Osteoblast (primary cell): ENCODE data around the gene TXLNG. TPM values are rescaled to one million over a fixed set of nuclear protein-coding genes. Genes with fewer than 3 reads are reported as not detected.

ENCODE experiments used
- DNase-seq: peaks from one replicate; pipeline ENCODE4 v3.0.0; 2011; ENCODE audit warnings: low spot score, mixed read lengths; ENCODE audit not compliant: insufficient read length; ENCODE audit errors: missing footprints
- H2AFZ ChIP-seq: 2 replicates; pipeline ENCODE4 v1.6.0; 2011; ENCODE audit warnings: mild to moderate bottlenecking, low read length
- H3K27ac ChIP-seq: 2 replicates; pipeline ENCODE4 v1.5.1; 2011; ENCODE audit warnings: mild to moderate bottlenecking, low read depth, low read length, moderate library complexity
- H3K27me3 ChIP-seq: 2 replicates; pipeline ENCODE4 v1.6.0; 2012; ENCODE audit warnings: mild to moderate bottlenecking, control low read depth, inconsistent platforms, low read length, moderate library complexity; ENCODE audit not compliant: insufficient read depth
- H3K36me3 ChIP-seq: 2 replicates; pipeline ENCODE4 v1.5.1; 2011; ENCODE audit warnings: mild to moderate bottlenecking, low read length, control low read depth, moderate library complexity; ENCODE audit not compliant: insufficient read depth
- H3K4me1 ChIP-seq: 2 replicates; pipeline ENCODE4 v1.5.1; 2011; ENCODE audit warnings: mild to moderate bottlenecking, low read length, control low read depth, moderate library complexity; ENCODE audit not compliant: insufficient read depth
- H3K4me2 ChIP-seq: 2 replicates; pipeline ENCODE4 v1.6.0; 2011; ENCODE audit warnings: mild to moderate bottlenecking, low read length; ENCODE audit not compliant: insufficient read depth
- H3K4me3 ChIP-seq: fragments of 200-600 bp; sonication (generic); 3 replicates; pipeline ENCODE4 v1.5.1; 2012; ENCODE audit warnings: mild to moderate bottlenecking, low read length, inconsistent platforms; ENCODE audit not compliant: insufficient read depth
- H3K79me2 ChIP-seq: 2 replicates; pipeline ENCODE4 v1.6.0; 2012; ENCODE audit warnings: mild to moderate bottlenecking, low read length, control low read depth, inconsistent platforms; ENCODE audit not compliant: insufficient read depth
- H3K9me3 ChIP-seq: 2 replicates; pipeline ENCODE4 v1.5.1; 2011; ENCODE audit warnings: low read depth, low read length, control low read depth
- H4K20me1 ChIP-seq: 2 replicates; pipeline ENCODE4 v1.6.0; 2012; ENCODE audit warnings: mild to moderate bottlenecking, low read length, control low read depth; ENCODE audit not compliant: insufficient read depth
- total RNA-seq: library from RNA; depleted of rRNA; stranded (reverse); fragments of >200 nt; gene quantifications from 2 replicates; pipeline ENCODE4 v1.2.3, GENCODE V29; 2012
- TF ChIP-seq, protein P1 (sequence below): IDR thresholded peaks from 2 replicates; pipeline ENCODE4 v1.5.1; 2011; ENCODE audit warnings: mild to moderate bottlenecking, low read depth, low read length, moderate library complexity; ENCODE audit errors: extremely low read depth

The TXLNG gene
- total RNA-seq, 1 donor: 5.1 TPM

GRCh38 chrX:16845686-16846085 lies 59.4 kb downstream of the TXLNG start:
- TF ChIP-seq, protein P1, sequence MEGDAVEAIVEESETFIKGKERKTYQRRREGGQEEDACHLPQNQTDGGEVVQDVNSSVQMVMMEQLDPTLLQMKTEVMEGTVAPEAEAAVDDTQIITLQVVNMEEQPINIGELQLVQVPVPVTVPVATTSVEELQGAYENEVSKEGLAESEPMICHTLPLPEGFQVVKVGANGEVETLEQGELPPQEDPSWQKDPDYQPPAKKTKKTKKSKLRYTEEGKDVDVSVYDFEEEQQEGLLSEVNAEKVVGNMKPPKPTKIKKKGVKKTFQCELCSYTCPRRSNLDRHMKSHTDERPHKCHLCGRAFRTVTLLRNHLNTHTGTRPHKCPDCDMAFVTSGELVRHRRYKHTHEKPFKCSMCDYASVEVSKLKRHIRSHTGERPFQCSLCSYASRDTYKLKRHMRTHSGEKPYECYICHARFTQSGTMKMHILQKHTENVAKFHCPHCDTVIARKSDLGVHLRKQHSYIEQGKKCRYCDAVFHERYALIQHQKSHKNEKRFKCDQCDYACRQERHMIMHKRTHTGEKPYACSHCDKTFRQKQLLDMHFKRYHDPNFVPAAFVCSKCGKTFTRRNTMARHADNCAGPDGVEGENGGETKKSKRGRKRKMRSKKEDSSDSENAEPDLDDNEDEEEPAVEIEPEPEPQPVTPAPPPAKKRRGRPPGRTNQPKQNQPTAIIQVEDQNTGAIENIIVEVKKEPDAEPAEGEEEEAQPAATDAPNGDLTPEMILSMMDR: no peak
- H3K36me3 ChIP-seq: peaks cover 55% of the 10 kb centered on the region
- H3K4me2 ChIP-seq: no peak overlapping the region
- no peak overlapping the region for H2AFZ ChIP-seq
- no peaks in the 10 kb centered on the region for H3K27me3 ChIP-seq
- no peaks in the 10 kb centered on the region for H3K9me3 ChIP-seq
- H3K27ac ChIP-seq: no peak overlapping the region
- H3K4me1 ChIP-seq: peaks cover 17% of the 10 kb centered on the region
- H3K4me3 ChIP-seq: no peak overlapping the region
- no peak for DNase-seq
- peaks cover 4% of the 10 kb centered on the region for H4K20me1 ChIP-seq
- no peaks in the 10 kb centered on the region for H3K79me2 ChIP-seq

DNA sequence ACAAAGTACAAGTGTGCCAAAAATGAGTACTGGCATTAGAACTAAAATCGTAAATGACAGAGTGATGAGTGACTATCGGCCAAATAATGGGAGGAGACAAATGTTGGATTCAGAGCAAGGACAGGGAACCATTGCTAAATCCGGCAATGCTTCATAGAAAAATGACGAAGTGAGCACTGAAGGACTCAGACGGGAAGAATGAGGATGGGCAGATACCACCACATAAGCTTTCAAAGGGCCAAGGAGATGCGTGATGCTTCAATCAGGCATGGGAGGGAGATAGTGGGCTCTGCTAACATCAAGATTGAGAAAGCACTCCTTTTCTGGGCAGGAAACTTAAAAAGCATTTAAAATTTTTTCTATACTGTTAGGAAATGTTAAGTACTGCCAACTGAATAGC lies 62.3 kb downstream of the TXLNG start:
- Histone ChIP-seq H3K4me3 (no peak overlapping the region), H3K4me2 (no peak overlapping the region), H3K27ac (no peak overlapping the region), H3K79me2 (peaks cover 9% of the 10 kb centered on the region), H3K9me3 (no peaks in the 10 kb centered on the region), H3K4me1 (peaks cover 3% of the 10 kb centered on the region), H2AFZ (no peak overlapping the region), H4K20me1 (no peaks in the 10 kb centered on the region), H3K36me3 (peaks cover 49% of the 10 kb centered on the region), H3K27me3 (no peaks in the 10 kb centered on the region)
- TF ChIP-seq, protein P1: no peak
- no peak for DNase-seq

GRCh38 chrX:16851421-16851820 lies 65.2 kb downstream of the TXLNG start:
- Histone ChIP-seq H2AFZ (no peak overlapping the region), H3K4me3 (no peak overlapping the region), H3K4me2 (no peak overlapping the region), H4K20me1 (no peaks in the 10 kb centered on the region), H3K4me1 (no peaks in the 10 kb centered on the region), H3K79me2 (peaks cover 29% of the 10 kb centered on the region), H3K27me3 (no peaks in the 10 kb centered on the region), H3K36me3 (peaks cover 36% of the 10 kb centered on the region), H3K9me3 (no peaks in the 10 kb centered on the region), H3K27ac (no peak overlapping the region)
- no peak for DNase-seq
- TF ChIP-seq, protein P1: no peak

- Histone ChIP-seq H4K20me1 (no peaks in the 10 kb centered on the region), H3K27me3 (no peaks in the 10 kb centered on the region), H3K4me2 (no peak overlapping the region), H3K27ac (no peak overlapping the region), H3K4me1 (no peaks in the 10 kb centered on the region), H3K79me2 (peaks cover 29% of the 10 kb centered on the region), H2AFZ (no peak overlapping the region), H3K9me3 (no peaks in the 10 kb centered on the region), H3K36me3 (peaks cover 33% of the 10 kb centered on the region), H3K4me3 (no peak overlapping the region)
- TF ChIP-seq, protein P1: no peak
- DNase-seq: no peak
Observed at GRCh38 chrX:16851827-16852226, 65.6 kb downstream of the TXLNG start.
